Mammary epithelial cell (primary cell): ENCODE results near the gene GTF2F2.

Experiments used
- EZH2 ChIP-seq: IDR thresholded peaks from 2 replicates; pipeline ENCODE4 v1.6.1; 2012; ENCODE audit warnings: low read length, inconsistent platforms, borderline replicate concordance
- TF ChIP-seq, protein P1 (sequence below), 2 donors: IDR thresholded peaks in 1 of 2; conservative IDR thresholded peaks in 1 of 2; 2 replicates each; pipeline ENCODE4 v1.5.1; 2011 to 2012; ENCODE audit warnings: inconsistent platforms in 2 of 2, low read length in 2 of 2, mild to moderate bottlenecking in 2 of 2, control low read depth in 1 of 2, low read depth in 1 of 2; ENCODE audit not compliant: insufficient read depth in 1 of 2; ENCODE audit errors: extremely low read depth in 1 of 2

GRCh38 chr13:45222516-45222915 is 102.2 kb downstream of the GTF2F2 start:
- no peak for TF ChIP-seq EZH2
- TF ChIP-seq, protein P1, sequence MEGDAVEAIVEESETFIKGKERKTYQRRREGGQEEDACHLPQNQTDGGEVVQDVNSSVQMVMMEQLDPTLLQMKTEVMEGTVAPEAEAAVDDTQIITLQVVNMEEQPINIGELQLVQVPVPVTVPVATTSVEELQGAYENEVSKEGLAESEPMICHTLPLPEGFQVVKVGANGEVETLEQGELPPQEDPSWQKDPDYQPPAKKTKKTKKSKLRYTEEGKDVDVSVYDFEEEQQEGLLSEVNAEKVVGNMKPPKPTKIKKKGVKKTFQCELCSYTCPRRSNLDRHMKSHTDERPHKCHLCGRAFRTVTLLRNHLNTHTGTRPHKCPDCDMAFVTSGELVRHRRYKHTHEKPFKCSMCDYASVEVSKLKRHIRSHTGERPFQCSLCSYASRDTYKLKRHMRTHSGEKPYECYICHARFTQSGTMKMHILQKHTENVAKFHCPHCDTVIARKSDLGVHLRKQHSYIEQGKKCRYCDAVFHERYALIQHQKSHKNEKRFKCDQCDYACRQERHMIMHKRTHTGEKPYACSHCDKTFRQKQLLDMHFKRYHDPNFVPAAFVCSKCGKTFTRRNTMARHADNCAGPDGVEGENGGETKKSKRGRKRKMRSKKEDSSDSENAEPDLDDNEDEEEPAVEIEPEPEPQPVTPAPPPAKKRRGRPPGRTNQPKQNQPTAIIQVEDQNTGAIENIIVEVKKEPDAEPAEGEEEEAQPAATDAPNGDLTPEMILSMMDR (conservative IDR thresholded peaks at IDR 0.05 in 1 of 2, IDR thresholded peaks at IDR 0.05 in 1 of 2; ENCODE audit: extremely low read depth in 1 of 2, insufficient read depth in 1 of 2, low read depth in 1 of 2, low read length in 2 of 2): no peak
